ENCODE measurements around the gene FAM219B.

GRCh38 chr15:74937590-74938371 lies 31.1 kb upstream of the FAM219B start, which contains the start of gene COX5A:
- no peak for TF ChIP-seq CTCF (IDR thresholded peaks at IDR 0.05; ENCODE audit: borderline replicate concordance, extremely low read depth, low read length, poor library complexity, severe bottlenecking)
- TF ChIP-seq EZH2 (IDR thresholded peaks at IDR 0.05; ENCODE audit: borderline replicate concordance, low read depth, low read length, severe bottlenecking) = no peak
